HFFc6 (cell line): ENCODE data around the gene FRMD4A. TPM values are rescaled to one million over a fixed set of nuclear protein-coding genes. Genes with fewer than 3 reads are reported as not detected.
"Not testable (repeated sequence)": the region's sequence is repeated elsewhere in the genome, so short reads cannot be mapped to it uniquely, and the experiment has no call there.

Experiments used
- DNase-seq: peaks from one replicate; pipeline ENCODE4 v3.0.0-alpha.2; 2018
- H3K27ac Mint-ChIP-seq: 2 replicates; pipeline ENCODE4 v1.8.0; 2020; ENCODE audit warnings: mild to moderate bottlenecking, mixed read lengths
- H3K27me3 Mint-ChIP-seq: 2 replicates; pipeline ENCODE4 v1.8.0; 2021; ENCODE audit warnings: mild to moderate bottlenecking, moderate library complexity, mixed read lengths; ENCODE audit not compliant: insufficient read depth
- H3K36me3 Mint-ChIP-seq: 2 replicates; pipeline ENCODE4 v1.8.0; 2021; ENCODE audit warnings: low read depth, mixed read lengths
- H3K4me1 Mint-ChIP-seq: 2 replicates; pipeline ENCODE4 v1.8.0; 2020; ENCODE audit warnings: low read depth, mixed read lengths
- H3K4me3 Mint-ChIP-seq: 2 replicates; pipeline ENCODE4 v1.8.0; 2020; ENCODE audit warnings: mild to moderate bottlenecking, moderate library complexity, mixed read lengths
- H3K9me3 Mint-ChIP-seq: 2 replicates; pipeline ENCODE4 v1.8.0; 2020; ENCODE audit warnings: mild to moderate bottlenecking, mixed read lengths
- CTCF ChIP-seq: fragments of 200-600 bp; sonication (generic); IDR thresholded peaks from 2 replicates; pipeline ENCODE4 v1.5.0; 2021; ENCODE audit warnings: antibody characterized with exemption, mild to moderate bottlenecking
- total RNA-seq, 6 experiments: library from RNA; stranded (reverse); fragmentation: NEBNext Ultra II Directional; extraction: Animal tissue kit (Norgen Biotek cat#: 25700); gene quantifications; 2 replicates in 1 of 6; 3 replicates in 5 of 6; pipeline ENCODE4 v1.2.3, GENCODE V29; 2021

FRMD4A gene
- total RNA-seq, 6 experiments from 2014 or later, result 76.7 to 117 (median 92.3) TPM

DNA sequence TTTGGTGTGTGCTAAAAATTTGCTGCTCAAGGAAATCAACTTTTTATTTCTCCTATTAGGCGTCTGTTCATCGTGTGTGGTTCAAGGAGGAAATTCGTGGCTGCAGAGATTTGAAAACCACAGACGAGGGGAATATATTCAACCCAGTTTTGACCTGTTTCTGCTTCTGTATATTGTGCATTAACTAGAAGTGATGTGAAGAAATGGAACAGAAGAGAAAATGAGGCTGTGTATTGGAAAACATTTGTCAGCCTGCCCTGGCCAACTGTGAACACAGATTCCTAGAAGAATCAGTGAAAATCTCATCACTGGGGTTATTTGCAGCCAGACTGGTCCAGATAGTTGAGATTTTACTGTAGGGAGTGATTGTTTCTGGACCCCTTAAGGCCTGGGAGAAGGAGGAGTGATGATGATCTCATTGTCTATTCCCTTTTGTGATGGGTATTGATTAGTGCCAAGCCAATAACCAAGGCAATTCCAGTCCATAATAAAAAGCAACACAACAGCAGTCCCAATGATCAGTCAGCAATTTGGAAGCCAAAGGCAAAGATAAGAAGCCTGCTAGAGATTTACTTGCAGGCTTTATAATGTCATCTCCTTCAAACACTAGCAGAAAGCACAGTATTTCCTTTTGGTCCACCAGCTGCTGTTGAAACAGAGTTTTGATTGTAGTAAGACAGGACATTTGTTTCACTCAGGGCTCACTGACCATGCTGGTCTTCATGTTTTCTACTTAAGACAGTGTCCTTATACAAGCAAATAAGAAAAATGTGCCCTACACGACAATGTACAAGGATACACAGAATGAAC is 404.5 kb downstream of the FRMD4A start:
- Mint-ChIP-seq H3K36me3 (peaks cover 2% of the 10 kb centered on the region; the same call in 1 of the 2 replicates), H3K4me3 (no peak overlapping the region; the same call in 1 of the 2 replicates), H3K27ac (no peak overlapping the region), H3K4me1 (peaks cover 59% of the 10 kb centered on the region), H3K27me3 (no peaks in the 10 kb centered on the region; the same call in none of the 2 replicates), H3K9me3 (no peaks in the 10 kb centered on the region)
- DNase-seq, result no peak
- no peak for TF ChIP-seq CTCF

DNA sequence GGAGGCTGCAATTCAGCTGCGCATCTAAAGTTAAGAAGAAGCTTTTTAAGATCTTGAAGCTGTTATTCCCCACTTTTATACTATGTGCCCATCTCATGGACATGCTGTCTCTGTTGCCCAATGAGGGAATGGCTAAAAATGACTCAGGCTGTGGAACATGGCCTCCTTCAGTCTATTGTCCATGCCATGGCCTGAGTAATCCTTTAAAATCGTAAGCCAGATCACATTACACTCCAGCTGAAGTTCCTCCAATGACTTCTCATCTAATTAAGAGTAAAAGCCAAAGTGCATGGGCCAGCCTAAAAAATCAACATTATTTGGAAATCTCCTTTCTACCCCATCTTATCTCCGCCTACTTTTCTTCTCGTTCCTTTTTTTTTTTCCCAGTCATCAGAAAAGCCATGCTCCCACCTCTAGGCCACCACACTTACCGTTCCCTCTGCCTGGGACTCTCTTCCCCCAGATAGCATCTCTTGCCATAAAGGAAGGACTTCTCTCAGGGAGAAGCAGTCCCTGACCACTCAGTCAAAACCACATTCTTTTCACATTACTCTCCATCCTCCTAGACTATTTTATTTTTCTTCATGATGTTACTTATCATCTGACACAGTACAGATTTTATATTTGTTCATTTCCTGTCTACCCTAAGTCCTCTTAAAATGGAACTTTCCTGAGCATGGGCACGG is 406.5 kb downstream of the FRMD4A start:
- DNase-seq, result peak; percentile 96
- peaks cover 74% of the 10 kb centered on the region for H3K4me1 Mint-ChIP-seq
- H3K27me3 Mint-ChIP-seq, result no peaks in the 10 kb centered on the region; the same call in none of the 2 replicates
- no peaks in the 10 kb centered on the region for H3K9me3 Mint-ChIP-seq
- TF ChIP-seq CTCF, result no peak
- peak overlapping the region; percentile 96 for H3K27ac Mint-ChIP-seq
- H3K36me3 Mint-ChIP-seq, result peaks cover 7% of the 10 kb centered on the region; the same call in 1 of the 2 replicates
- H3K4me3 Mint-ChIP-seq, result peak overlapping the region; percentile 71

DNA sequence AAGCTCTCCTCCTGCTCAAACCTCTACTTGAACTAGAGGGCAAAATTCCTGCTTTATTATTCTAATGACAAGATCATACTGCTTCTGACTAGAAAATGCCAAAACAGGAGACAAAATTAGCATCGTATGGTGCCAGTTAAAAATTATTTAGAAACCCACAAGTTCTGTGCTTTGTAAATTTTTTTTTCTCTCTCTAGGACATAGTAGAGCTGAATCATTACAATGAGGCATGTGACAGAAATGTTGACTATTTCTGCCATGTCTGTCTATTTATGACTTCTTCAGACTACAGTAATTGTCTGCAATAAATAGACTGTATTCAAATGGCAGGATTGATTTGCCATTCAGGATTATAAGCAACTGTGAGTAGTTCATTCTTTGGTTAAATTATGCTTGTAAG is 408.1 kb downstream of the FRMD4A start:
- H3K27ac Mint-ChIP-seq, result peak overlapping the region; percentile 96
- no peak for TF ChIP-seq CTCF
- peaks cover 7% of the 10 kb centered on the region; the same call in 1 of the 2 replicates for H3K36me3 Mint-ChIP-seq
- DNase-seq, result peak; percentile 67
- H3K4me1 Mint-ChIP-seq, result peaks cover 75% of the 10 kb centered on the region
- H3K9me3 Mint-ChIP-seq, result no peaks in the 10 kb centered on the region
- peak overlapping the region; percentile 37 for H3K4me3 Mint-ChIP-seq
- H3K27me3 Mint-ChIP-seq, result no peaks in the 10 kb centered on the region; the same call in none of the 2 replicates

- Mint-ChIP-seq H3K36me3 (peaks cover 7% of the 10 kb centered on the region; the same call in 1 of the 2 replicates), H3K4me3 (peak overlapping the region; percentile 18; the same call in 1 of the 2 replicates), H3K9me3 (no peaks in the 10 kb centered on the region), H3K27me3 (no peaks in the 10 kb centered on the region; the same call in none of the 2 replicates), H3K4me1 (peaks cover 79% of the 10 kb centered on the region), H3K27ac (peak overlapping the region; percentile 96)
- no peak for DNase-seq
- TF ChIP-seq CTCF, result no peak
These were observed 408.8 kb downstream of the FRMD4A start for GRCh38 chr10:13921941-13922340.

DNA sequence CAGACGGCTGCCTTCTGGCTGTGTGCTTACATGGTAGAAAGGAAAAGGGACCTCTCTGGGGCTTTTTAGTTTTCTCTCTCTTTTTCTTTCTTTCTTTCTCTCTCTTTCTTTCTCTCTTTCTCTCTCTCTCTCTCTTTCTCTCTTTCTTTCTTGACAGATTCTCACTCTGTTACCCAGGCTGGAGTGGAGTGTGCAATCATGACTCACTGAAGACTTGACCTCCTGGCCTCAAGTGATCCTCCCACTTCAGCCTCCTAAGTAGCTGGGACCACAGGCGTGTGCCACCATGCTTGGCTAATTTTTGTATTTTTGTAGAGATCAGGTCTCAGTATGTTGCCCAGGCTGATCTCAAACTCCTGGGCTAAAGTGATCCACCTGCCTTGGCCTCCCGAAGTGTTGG is 409.6 kb downstream of the FRMD4A start:
- Mint-ChIP-seq H3K4me3 (peak overlapping the region; percentile 13; the same call in 1 of the 2 replicates), H3K27ac (peak overlapping the region; percentile 96), H3K4me1 (peaks cover 72% of the 10 kb centered on the region), H3K36me3 (peaks cover 10% of the 10 kb centered on the region)
- not testable (repeated sequence) for H3K27me3 Mint-ChIP-seq, DNase-seq, H3K9me3 Mint-ChIP-seq
